ENCODE measurements around the gene PRKACA.

Gene PRKACA

DNA sequence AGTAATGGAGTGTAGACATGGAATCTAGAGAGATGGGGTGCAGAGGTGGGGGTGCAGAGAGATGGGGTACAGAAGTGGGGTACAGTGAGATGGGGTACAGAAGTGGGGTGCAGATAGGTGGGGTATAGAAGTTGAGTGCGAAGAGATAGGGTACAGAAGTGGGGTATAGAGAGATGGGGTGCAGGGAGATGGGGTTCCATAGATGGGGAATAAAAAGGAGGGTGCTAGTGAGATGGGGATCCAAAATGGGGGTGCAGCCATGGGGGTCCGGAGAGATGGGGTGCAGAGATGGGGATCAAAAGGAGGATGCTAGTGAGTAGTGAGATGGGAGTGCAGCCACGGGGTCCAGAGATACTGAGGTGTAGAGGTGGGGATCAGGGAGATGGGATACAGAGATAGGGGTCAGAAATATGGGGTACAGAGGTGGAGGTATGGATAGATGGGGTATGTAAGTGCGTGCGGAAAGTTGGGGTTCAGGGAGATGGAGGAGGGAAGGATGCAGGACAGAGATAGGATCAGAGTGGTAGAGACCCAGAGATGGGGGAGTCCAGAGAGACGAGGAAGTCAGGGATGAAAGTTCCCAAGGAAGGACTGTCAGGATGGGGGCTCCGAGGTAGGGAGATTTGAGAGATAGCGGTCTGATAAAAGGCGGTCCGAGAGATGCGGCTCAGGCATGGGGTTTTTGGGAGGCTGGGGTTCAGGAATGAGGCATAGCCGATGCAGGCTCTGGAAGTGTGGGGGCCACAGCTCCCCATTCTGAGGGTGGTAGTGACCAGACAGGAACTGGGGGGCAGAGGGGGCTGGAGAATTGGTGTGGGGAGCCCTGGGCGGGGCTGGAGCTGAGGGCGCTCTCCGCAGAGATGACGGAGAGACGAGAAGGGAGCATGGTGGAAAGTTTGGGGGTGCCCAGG is 59.1 kb downstream of the PRKACA start:
- no peak overlapping the region for H3K27ac ChIP-seq (ENCODE audit: low read length)
- H3K9me3 ChIP-seq (ENCODE audit: insufficient read depth, low read length): no peaks in the 10 kb centered on the region
- H4K20me1 ChIP-seq (ENCODE audit: insufficient read depth, low read length): no peaks in the 10 kb centered on the region
- no peaks in the 10 kb centered on the region for H3K79me2 ChIP-seq (ENCODE audit: low read length)
- TF ChIP-seq, protein P1, sequence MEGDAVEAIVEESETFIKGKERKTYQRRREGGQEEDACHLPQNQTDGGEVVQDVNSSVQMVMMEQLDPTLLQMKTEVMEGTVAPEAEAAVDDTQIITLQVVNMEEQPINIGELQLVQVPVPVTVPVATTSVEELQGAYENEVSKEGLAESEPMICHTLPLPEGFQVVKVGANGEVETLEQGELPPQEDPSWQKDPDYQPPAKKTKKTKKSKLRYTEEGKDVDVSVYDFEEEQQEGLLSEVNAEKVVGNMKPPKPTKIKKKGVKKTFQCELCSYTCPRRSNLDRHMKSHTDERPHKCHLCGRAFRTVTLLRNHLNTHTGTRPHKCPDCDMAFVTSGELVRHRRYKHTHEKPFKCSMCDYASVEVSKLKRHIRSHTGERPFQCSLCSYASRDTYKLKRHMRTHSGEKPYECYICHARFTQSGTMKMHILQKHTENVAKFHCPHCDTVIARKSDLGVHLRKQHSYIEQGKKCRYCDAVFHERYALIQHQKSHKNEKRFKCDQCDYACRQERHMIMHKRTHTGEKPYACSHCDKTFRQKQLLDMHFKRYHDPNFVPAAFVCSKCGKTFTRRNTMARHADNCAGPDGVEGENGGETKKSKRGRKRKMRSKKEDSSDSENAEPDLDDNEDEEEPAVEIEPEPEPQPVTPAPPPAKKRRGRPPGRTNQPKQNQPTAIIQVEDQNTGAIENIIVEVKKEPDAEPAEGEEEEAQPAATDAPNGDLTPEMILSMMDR (IDR thresholded peaks at IDR 0.05; ENCODE audit: low read depth, low read length): no peak
- no peak for TF ChIP-seq EZH2phosphoT487 (IDR thresholded peaks at IDR 0.05; ENCODE audit: low read depth)
- no peak overlapping the region for H2AFZ ChIP-seq (ENCODE audit: low read depth, low read length)
- H3K27me3 ChIP-seq (ENCODE audit: low read depth, low read length): peaks cover 29% of the 10 kb centered on the region
- H3K4me3 ChIP-seq (ENCODE audit: low read length): no peak overlapping the region
- no peaks in the 10 kb centered on the region for H3K36me3 ChIP-seq (replicated peaks; ENCODE audit: low read depth, low read length)
- no peak overlapping the region for H3K9ac ChIP-seq (ENCODE audit: low read length)
- H3K4me2 ChIP-seq (ENCODE audit: low read length): peak overlapping the region; percentile 48
- H3K4me1 ChIP-seq (ENCODE audit: low read length): 0 out of 2 replicates have a peak, but pooled peaks cover 2% of the 10 kb centered on the region

DNA sequence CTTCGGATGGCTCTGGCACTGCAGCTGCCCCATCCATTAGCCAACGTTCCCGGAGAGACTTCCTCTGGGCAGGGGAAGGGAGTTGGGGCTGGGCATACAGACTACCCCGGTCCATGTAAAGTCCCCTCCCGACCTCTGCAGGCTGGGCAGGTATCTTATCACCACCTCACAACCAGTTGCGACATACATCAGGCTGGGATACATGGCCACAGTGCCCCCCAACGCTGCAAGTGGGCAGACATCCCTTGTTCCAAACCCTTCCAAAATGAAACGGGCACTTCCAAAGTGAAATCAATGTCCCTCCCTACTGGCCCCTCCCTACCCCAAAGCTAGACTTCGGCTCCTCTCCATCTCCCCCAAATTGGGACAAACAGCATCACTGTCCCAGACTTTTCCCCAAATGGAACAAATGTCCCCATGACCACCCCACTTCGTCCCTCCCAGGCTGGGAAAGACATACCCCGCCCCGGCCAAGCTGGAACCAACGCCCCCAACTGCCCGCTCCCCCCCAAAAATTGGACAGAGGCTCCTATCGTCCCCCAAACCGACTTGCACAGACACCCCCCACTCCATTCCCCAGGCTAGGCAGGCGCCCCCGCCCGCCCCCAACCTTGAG is 60.7 kb downstream of the PRKACA start:
- peaks cover 26% of the 10 kb centered on the region for H3K27me3 ChIP-seq (ENCODE audit: low read depth, low read length)
- no peaks in the 10 kb centered on the region for H3K9me3 ChIP-seq (ENCODE audit: insufficient read depth, low read length)
- no peak overlapping the region for H3K4me3 ChIP-seq (ENCODE audit: low read length)
- H3K4me2 ChIP-seq (ENCODE audit: low read length): no peak overlapping the region
- no peaks in the 10 kb centered on the region for H4K20me1 ChIP-seq (ENCODE audit: insufficient read depth, low read length)
- H3K79me2 ChIP-seq (ENCODE audit: low read length): no peaks in the 10 kb centered on the region
- no peak overlapping the region for H3K27ac ChIP-seq (ENCODE audit: low read length)
- H2AFZ ChIP-seq (ENCODE audit: low read depth, low read length): no peak overlapping the region
- 0 out of 2 replicates have a peak, but pooled peaks cover 2% of the 10 kb centered on the region for H3K4me1 ChIP-seq (ENCODE audit: low read length)
- H3K36me3 ChIP-seq (replicated peaks; ENCODE audit: low read depth, low read length): peaks cover 8% of the 10 kb centered on the region
- H3K9ac ChIP-seq (ENCODE audit: low read length): no peak overlapping the region
- TF ChIP-seq EZH2phosphoT487 (IDR thresholded peaks at IDR 0.05; ENCODE audit: low read depth): no peak
- TF ChIP-seq, protein P1 (IDR thresholded peaks at IDR 0.05; ENCODE audit: low read depth, low read length): no peak

DNA sequence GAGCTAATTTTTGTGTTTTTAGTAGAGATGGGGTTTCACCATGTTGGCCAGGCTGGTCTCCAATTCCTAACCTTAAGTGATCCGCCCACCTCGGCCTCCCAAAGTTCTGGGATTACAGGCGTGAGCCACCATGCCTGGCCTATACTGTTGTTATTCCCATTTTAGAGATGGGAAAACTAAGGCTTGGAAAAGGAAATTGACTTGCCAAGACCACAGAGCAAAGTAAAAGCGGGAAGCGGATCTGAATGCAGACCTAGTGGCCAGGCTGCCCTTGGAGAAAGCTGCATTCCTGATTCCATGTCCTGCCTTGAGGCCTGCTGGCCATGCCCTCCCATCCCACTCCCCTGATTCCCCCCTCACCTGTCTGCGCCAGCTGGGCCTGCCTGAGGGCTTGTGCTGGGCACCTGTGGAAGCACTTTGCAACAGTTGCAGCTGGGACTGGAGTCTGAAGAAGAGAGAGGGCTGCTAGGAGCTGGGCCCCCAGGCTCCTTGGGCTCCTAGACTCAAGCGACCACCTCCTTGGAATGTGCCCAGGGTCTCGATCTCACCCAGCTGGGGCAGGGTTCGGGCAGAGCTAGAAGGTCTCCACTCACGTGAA is 61.4 kb downstream of the PRKACA start:
- H3K27ac ChIP-seq (ENCODE audit: low read length): no peak overlapping the region
- H2AFZ ChIP-seq (ENCODE audit: low read depth, low read length): no peak overlapping the region
- H3K4me2 ChIP-seq (ENCODE audit: low read length): no peak overlapping the region
- no peak overlapping the region for H3K4me3 ChIP-seq (ENCODE audit: low read length)
- H4K20me1 ChIP-seq (ENCODE audit: insufficient read depth, low read length): no peaks in the 10 kb centered on the region
- no peaks in the 10 kb centered on the region for H3K79me2 ChIP-seq (ENCODE audit: low read length)
- TF ChIP-seq, protein P1 (IDR thresholded peaks at IDR 0.05; ENCODE audit: low read depth, low read length): no peak
- TF ChIP-seq EZH2phosphoT487 (IDR thresholded peaks at IDR 0.05; ENCODE audit: low read depth): no peak
- H3K9ac ChIP-seq (ENCODE audit: low read length): no peak overlapping the region
- H3K4me1 ChIP-seq (ENCODE audit: low read length): 0 out of 2 replicates have a peak, but pooled peaks cover 2% of the 10 kb centered on the region
- H3K27me3 ChIP-seq (ENCODE audit: low read depth, low read length): peaks cover 19% of the 10 kb centered on the region
- H3K9me3 ChIP-seq (ENCODE audit: insufficient read depth, low read length): no peaks in the 10 kb centered on the region
- H3K36me3 ChIP-seq (replicated peaks; ENCODE audit: low read depth, low read length): peaks cover 11% of the 10 kb centered on the region

DNA sequence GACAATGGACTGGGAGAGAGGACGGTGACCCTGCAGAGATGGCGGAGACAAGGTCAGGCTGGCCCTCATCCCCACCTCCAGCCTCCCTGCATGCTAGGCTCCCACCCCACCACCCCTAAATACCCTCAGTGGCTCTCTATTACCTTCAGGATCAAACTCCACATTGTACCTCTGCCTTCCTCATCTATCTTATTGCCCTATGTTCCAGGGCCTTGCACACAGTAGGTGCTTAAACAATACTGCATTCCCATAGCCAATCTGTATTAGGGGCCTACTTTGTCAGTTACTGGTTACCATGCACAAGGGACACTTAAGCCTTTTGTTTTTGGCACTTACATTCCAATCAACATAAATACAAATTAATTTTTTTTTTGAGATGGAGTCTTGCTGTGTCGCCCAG is 62.2 kb downstream of the PRKACA start:
- Histone ChIP-seq H3K9ac (ENCODE audit: low read length) (no peak overlapping the region), H3K4me1 (ENCODE audit: low read length) (0 out of 2 replicates have a peak, but pooled peaks cover 2% of the 10 kb centered on the region), H2AFZ (ENCODE audit: low read depth, low read length) (no peak overlapping the region), H3K79me2 (ENCODE audit: low read length) (no peaks in the 10 kb centered on the region), H4K20me1 (ENCODE audit: insufficient read depth, low read length) (no peaks in the 10 kb centered on the region), H3K27me3 (ENCODE audit: low read depth, low read length) (peaks cover 15% of the 10 kb centered on the region), H3K36me3 (replicated peaks; ENCODE audit: low read depth, low read length) (peaks cover 14% of the 10 kb centered on the region), H3K4me2 (ENCODE audit: low read length) (no peak overlapping the region), H3K27ac (ENCODE audit: low read length) (no peak overlapping the region), H3K9me3 (ENCODE audit: insufficient read depth, low read length) (no peaks in the 10 kb centered on the region), H3K4me3 (ENCODE audit: low read length) (no peak overlapping the region)
- TF ChIP-seq, protein P1 (IDR thresholded peaks at IDR 0.05; ENCODE audit: low read depth, low read length): no peak
- no peak for TF ChIP-seq EZH2phosphoT487 (IDR thresholded peaks at IDR 0.05; ENCODE audit: low read depth)
